Gastroesophageal sphincter (tissue), 4 donors: ENCODE data around the gene TRABD. TPM values are rescaled to one million over a fixed set of nuclear protein-coding genes. Genes with fewer than 3 reads are reported as not detected.

Experiments used
- ATAC-seq: fragments of 150-250 bp; one replicate; pipeline ENCODE4 v1.9.1; 2016; ENCODE audit warnings: mild to moderate bottlenecking, moderate library complexity
- H3K27ac ChIP-seq, 4 donors: fragments of 200-600 bp; sonication (generic) in 3 of 4; 1 replicate in 3 of 4; 2 replicates in 1 of 4; pipeline ENCODE4 v1.5.1; 2016 to 2019
- H3K27me3 ChIP-seq: fragments of 200-600 bp; sonication (generic); one replicate; pipeline ENCODE4 v1.5.1; 2019
- H3K36me3 ChIP-seq, 2 donors: fragments of 200-600 bp; sonication (generic); one replicate each; pipeline ENCODE4 v1.5.1; 2019; ENCODE audit warnings: control low read depth in 1 of 2
- H3K4me1 ChIP-seq, 3 donors: fragments of 200-600 bp; sonication (generic); 1 replicate in 2 of 3; 2 replicates in 1 of 3; pipeline ENCODE4 v1.5.1; 2016 to 2019; ENCODE audit warnings: control low read depth in 2 of 3
- H3K4me3 ChIP-seq, 2 donors: fragments of 200-600 bp; sonication (generic); one replicate each; pipeline ENCODE4 v1.5.1; 2019; ENCODE audit warnings: mild to moderate bottlenecking in 1 of 2, moderate library complexity in 1 of 2
- H3K9me3 ChIP-seq, 3 donors: fragments of 200-600 bp; sonication (generic); one replicate each; pipeline ENCODE4 v1.5.1; 2017 to 2019; ENCODE audit warnings: control low read depth in 2 of 3
- CTCF ChIP-seq, 4 experiments: fragments of 200-600 bp in 2 of 4; fragments of 450-650 bp in 2 of 4; sonication (generic) in 1 of 4; IDR thresholded peaks; one replicate each; pipeline ENCODE4 v1.5.1; 2017 to 2019; ENCODE audit warnings: antibody characterized with exemption in 4 of 4, mild to moderate bottlenecking in 2 of 4, moderate library complexity in 2 of 4
- EP300 ChIP-seq: sonication (generic); formaldehyde crosslinking; IDR thresholded peaks from one replicate; pipeline ENCODE4 v1.6.1; 2017; ENCODE audit warnings: antibody characterized with exemption, mild to moderate bottlenecking
- POLR2A ChIP-seq, 2 donors: fragments of 450-650 bp; IDR thresholded peaks; one replicate each; pipeline ENCODE4 v1.6.1; 2017; ENCODE audit warnings: antibody characterized with exemption in 2 of 2, mild to moderate bottlenecking in 2 of 2, moderate library complexity in 1 of 2
- POLR2AphosphoS5 ChIP-seq: sonication (generic); formaldehyde crosslinking; IDR thresholded peaks from one replicate; pipeline ENCODE4 v1.6.1; 2017; ENCODE audit warnings: antibody characterized with exemption
- WGBS, 2 donors: methylation state at CpG; one replicate each; pipeline ENCODE4 v1.1.5; 2018; ENCODE audit warnings: low coverage in 1 of 2; 5-methylcytosine and 5-hydroxymethylcytosine counted together
- total RNA-seq, 4 donors: library from RNA; depleted of rRNA; stranded (reverse); fragments of >200 nt; gene quantifications; one replicate each; pipeline ENCODE4 v1.1.0, GENCODE V29; 2016

Gene TRABD
- total RNA-seq, 4 donors from 2014 or later = 15.7 to 22.0 (median 19.0) TPM

GRCh38 chr22:50222508-50222907 is 36.8 kb downstream of the TRABD start:
- TF ChIP-seq EP300 = no peak
- no peak for TF ChIP-seq CTCF (IDR thresholded peaks at IDR 0.05)
- no peak for TF ChIP-seq POLR2AphosphoS5
- Histone ChIP-seq H3K9me3 (no peaks in the 10 kb centered on the region), H3K27me3 (no peaks in the 10 kb centered on the region), H3K4me1 (peaks cover 0 to 13% (median 0%) of the 10 kb centered on the region in 3 donors), H3K36me3 (peaks cover 0 to 97% of the 10 kb centered on the region in 2 donors), H3K4me3 (no peak overlapping the region), H3K27ac (no peak overlapping the region)
- no peak for ATAC-seq
- WGBS, 2 donors = 71 to 86% methylated on average over 1 to 4 of the region's 8 CpGs

- H3K27me3 ChIP-seq = no peaks in the 10 kb centered on the region
- no peaks in the 10 kb centered on the region for H3K9me3 ChIP-seq
- WGBS, 2 donors = 87 to 88% methylated on average over 3 to 5 of the region's 16 CpGs
- peaks cover 0 to 12% (median 0%) of the 10 kb centered on the region in 3 donors for H3K4me1 ChIP-seq
- H3K4me3 ChIP-seq = no peak overlapping the region
- TF ChIP-seq EP300 (no peak), CTCF (IDR thresholded peaks at IDR 0.05) (no peak), POLR2AphosphoS5 (no peak), POLR2A (IDR thresholded peaks at IDR 0.05) (no peak)
- no peak overlapping the region for H3K27ac ChIP-seq
- no peak for ATAC-seq
- peaks cover 0 to 97% of the 10 kb centered on the region in 2 donors for H3K36me3 ChIP-seq
Measured at GRCh38 chr22:50224071-50224470, 38.4 kb downstream of the TRABD start.

- WGBS, 2 donors = 40% methylated on average over 1 of the region's 24 CpGs; no CpG with 5 or more reads in 1 of the 2 donors
- no peak overlapping the region for H3K4me3 ChIP-seq
- ATAC-seq = no peak
- H3K27me3 ChIP-seq = no peaks in the 10 kb centered on the region
- H3K9me3 ChIP-seq = no peaks in the 10 kb centered on the region
- H3K36me3 ChIP-seq = peaks cover 0 to 100% of the 10 kb centered on the region in 2 donors
- TF ChIP-seq POLR2A (IDR thresholded peaks at IDR 0.05) (no peak), POLR2AphosphoS5 (no peak), CTCF (IDR thresholded peaks at IDR 0.05) (no peak), EP300 (no peak)
- no peaks in the 10 kb centered on the region for H3K4me1 ChIP-seq
- no peak overlapping the region for H3K27ac ChIP-seq
Measured at GRCh38 chr22:50225200-50225969, 39.7 kb downstream of the TRABD start.

- no peaks in the 10 kb centered on the region for H3K27me3 ChIP-seq
- H3K9me3 ChIP-seq = no peaks in the 10 kb centered on the region
- H3K4me1 ChIP-seq = no peaks in the 10 kb centered on the region
- TF ChIP-seq POLR2AphosphoS5 = no peak
- TF ChIP-seq EP300 = no peak
- TF ChIP-seq POLR2A (IDR thresholded peaks at IDR 0.05) = no peak
- TF ChIP-seq CTCF (IDR thresholded peaks at IDR 0.05) = no peak
- peaks cover 0 to 98% of the 10 kb centered on the region in 2 donors for H3K36me3 ChIP-seq
- no peak overlapping the region for H3K27ac ChIP-seq
- ATAC-seq = no peak
- WGBS, 2 donors = 80% methylated on average over 9 of the region's 31 CpGs; no CpG with 5 or more reads in 1 of the 2 donors
- no peak overlapping the region for H3K4me3 ChIP-seq
Measured at GRCh38 chr22:50226063-50226874, 40.6 kb downstream of the TRABD start.
